Spinal cord (tissue), 10 donors: ENCODE results near the gene PAFAH1B2. TPM values are rescaled to one million over a fixed set of nuclear protein-coding genes. Genes with fewer than 3 reads are reported as not detected.
"Not testable (repeated sequence)": the region's sequence is repeated elsewhere in the genome, so short reads cannot be mapped to it uniquely, and the experiment has no call there.

Experiments used
- DNase-seq, 6 donors: peaks; one replicate each; pipeline versions ENCODE4 v3.0.0 to v3.0.0-alpha.2; 2013 to 2015; ENCODE audit warnings: low spot score in 6 of 6, low read depth in 4 of 6
- H3K27ac ChIP-seq: one replicate; pipeline ENCODE4 v1.5.1; 2013; ENCODE audit warnings: low read depth, low read length, control low read depth
- H3K27me3 ChIP-seq: one replicate; pipeline ENCODE4 v1.6.1; 2013; ENCODE audit warnings: low read length; ENCODE audit not compliant: control insufficient read depth, insufficient read depth
- H3K36me3 ChIP-seq: one replicate; pipeline ENCODE4 v1.6.1; 2013; ENCODE audit warnings: low read length; ENCODE audit not compliant: control insufficient read depth, insufficient read depth
- H3K4me1 ChIP-seq: one replicate; pipeline ENCODE4 v1.6.1; 2013; ENCODE audit warnings: low read length; ENCODE audit not compliant: control insufficient read depth, insufficient read depth
- H3K4me3 ChIP-seq: one replicate; pipeline ENCODE4 v1.5.1; 2013; ENCODE audit warnings: low read depth, low read length, control low read depth
- H3K9me3 ChIP-seq: one replicate; pipeline ENCODE4 v1.6.1; 2013; ENCODE audit warnings: low read length; ENCODE audit not compliant: control insufficient read depth, insufficient read depth
- WGBS: methylation state at CpG from one replicate; pipeline ENCODE4 v1.1.5; 2013; ENCODE audit warnings: missing lambda C conversion rate; ENCODE audit not compliant: insufficient coverage; 5-methylcytosine and 5-hydroxymethylcytosine counted together
- polyA plus RNA-seq, 2 donors: library from polyadenylated mRNA; unstranded; fragments of 120-200 nt; gene quantifications; one replicate each; pipeline ENCODE4 v1.2.1, GENCODE V29; 2013; ENCODE audit not compliant: insufficient read length in 2 of 2
- total RNA-seq, 2 donors: library from RNA; depleted of rRNA in 1 of 2; stranded (reverse); fragments of 120-200 nt in 1 of 2; fragments of >200 nt in 1 of 2; gene quantifications; one replicate each; pipeline versions ENCODE4 v1.2.3 to v1.2.4, GENCODE V29; 2013 to 2014
- donor health status: healthy.

Gene PAFAH1B2
- total and polyA plus RNA-seq, 4 donors = 77.3 to 196 (median 108) TPM

- Histone ChIP-seq H3K27ac (no peak overlapping the region), H3K36me3 (peaks cover 54% of the 10 kb centered on the region)
These were observed 56.1 kb downstream of the PAFAH1B2 start for GRCh38 chr11:117199916-117200812.

GRCh38 chr11:117200813-117201657 lies 56.9 kb downstream of the PAFAH1B2 start:
- no peaks in the 10 kb centered on the region for H3K9me3 ChIP-seq
- peaks cover 51% of the 10 kb centered on the region for H3K36me3 ChIP-seq
- DNase-seq = no peak
- peak overlapping the region; percentile 28 for H3K4me3 ChIP-seq
- H3K4me1 ChIP-seq = peaks cover 48% of the 10 kb centered on the region
- WGBS = 80% methylated on average over 11 of the region's 12 CpGs
- H3K27me3 ChIP-seq = no peaks in the 10 kb centered on the region
- H3K27ac ChIP-seq = no peak overlapping the region

More at GRCh38 chr11:117199916-117200812, 56.1 kb downstream of the PAFAH1B2 start:
- no peaks in the 10 kb centered on the region for H3K27me3 ChIP-seq
- no peaks in the 10 kb centered on the region for H3K9me3 ChIP-seq
- WGBS = 58% methylated on average over 6 of the region's 13 CpGs
- H3K4me3 ChIP-seq = peak overlapping the region; percentile 28
- DNase-seq = no peak
- peaks cover 43% of the 10 kb centered on the region for H3K4me1 ChIP-seq

- H3K4me3 ChIP-seq = no peak overlapping the region
- WGBS = 76% methylated on average over 13 of the region's 14 CpGs
- H3K9me3 ChIP-seq = no peaks in the 10 kb centered on the region
- DNase-seq = no peak
- H3K27ac ChIP-seq = no peak overlapping the region
- H3K4me1 ChIP-seq = peaks cover 48% of the 10 kb centered on the region
- H3K36me3 ChIP-seq = peaks cover 43% of the 10 kb centered on the region
- no peaks in the 10 kb centered on the region for H3K27me3 ChIP-seq
These were observed 57.7 kb downstream of the PAFAH1B2 start for GRCh38 chr11:117201658-117202305.

GRCh38 chr11:117202386-117203068 lies 58.4 kb downstream of the PAFAH1B2 start:
- Histone ChIP-seq H3K4me3 (no peak overlapping the region), H3K36me3 (peaks cover 37% of the 10 kb centered on the region), H3K9me3 (no peaks in the 10 kb centered on the region), H3K27ac (no peak overlapping the region), H3K4me1 (peaks cover 48% of the 10 kb centered on the region), H3K27me3 (no peaks in the 10 kb centered on the region)
- DNase-seq = no peak
- 83% methylated on average over 7 of the region's 7 CpGs for WGBS

GRCh38 chr11:117203069-117203407 lies 59.0 kb downstream of the PAFAH1B2 start:
- Histone ChIP-seq H3K36me3 (peaks cover 32% of the 10 kb centered on the region), H3K27me3 (no peaks in the 10 kb centered on the region), H3K9me3 (no peaks in the 10 kb centered on the region), H3K27ac (no peak overlapping the region), H3K4me3 (no peak overlapping the region), H3K4me1 (peaks cover 48% of the 10 kb centered on the region)
- no peak for DNase-seq
- WGBS = 97% methylated on average over 10 of the region's 10 CpGs

- no peak for DNase-seq
- Histone ChIP-seq H3K36me3 (peaks cover 32% of the 10 kb centered on the region), H3K9me3 (no peaks in the 10 kb centered on the region), H3K27me3 (no peaks in the 10 kb centered on the region), H3K4me1 (peaks cover 35% of the 10 kb centered on the region), H3K27ac (no peak overlapping the region), H3K4me3 (no peak overlapping the region)
- 71% methylated on average over 13 of the region's 17 CpGs for WGBS
These were observed 60.4 kb downstream of the PAFAH1B2 start for GRCh38 chr11:117204283-117205080.

- peaks cover 31% of the 10 kb centered on the region for H3K4me1 ChIP-seq
- peak overlapping the region; percentile 25 for H3K27ac ChIP-seq
- no peak for DNase-seq
- H3K27me3 ChIP-seq = no peaks in the 10 kb centered on the region
- H3K4me3 ChIP-seq = no peak overlapping the region
- WGBS = 92% methylated on average over 5 of the region's 11 CpGs
- H3K36me3 ChIP-seq = peaks cover 32% of the 10 kb centered on the region
- H3K9me3 ChIP-seq = no peaks in the 10 kb centered on the region
These were observed 61.2 kb downstream of the PAFAH1B2 start for GRCh38 chr11:117205211-117205818.

- Histone ChIP-seq H3K4me1 (peaks cover 31% of the 10 kb centered on the region), H3K36me3 (peaks cover 39% of the 10 kb centered on the region)
- H3K9me3 ChIP-seq, H3K27me3 ChIP-seq, DNase-seq, H3K4me3 ChIP-seq, H3K27ac ChIP-seq: not testable (repeated sequence)
- WGBS = 94% methylated on average over 5 of the region's 8 CpGs
These were observed 62.0 kb downstream of the PAFAH1B2 start for GRCh38 chr11:117206111-117206510.
